Cardiac atrium fibroblast (primary cell): ENCODE data around the gene FAM171A2. TPM values are rescaled to one million over a fixed set of nuclear protein-coding genes. Genes with fewer than 3 reads are reported as not detected.

ENCODE experiments used
- total RNA-seq: library from RNA; depleted of rRNA; stranded (reverse); fragments of >200 nt; gene quantifications from 2 replicates; pipeline ENCODE4 v1.2.3, GENCODE V29; 2015

The FAM171A2 gene
- total RNA-seq: 1.6 and 7.2 TPM in 2 replicates

GRCh38 chr17:44363613-44364159, at the start of gene FAM171A2:
FAM171A2 (minus strand) TSS chr17:44363853; CDS start chr17:44363714, 139 bp downstream.

GRCh38 chr17:44389281-44389680, 25.6 kb upstream of the FAM171A2 start, which contains the start of gene ITGA2B:
ITGA2B (minus strand) TSS chr17:44389649; CDS start chr17:44389473, 176 bp downstream.

GRCh38 chr17:44344939-44345453, 18.7 kb downstream of the FAM171A2 start, which contains the start of gene GRN:
GRN (plus strand) TSS chr17:44345302; CDS start chr17:44349165, 3,863 bp downstream.

GRCh38 chr17:44324571-44325275, 38.9 kb downstream of the FAM171A2 start, which contains the start of gene SLC25A39:
SLC25A39 (minus strand) TSS chr17:44324823; CDS start chr17:44323562, 1,261 bp downstream.

GRCh38 chr17:44308320-44308818, 55.3 kb downstream of the FAM171A2 start, which contains the start of gene RUNDC3A:
RUNDC3A (plus strand) TSS chr17:44308601; CDS start chr17:44308833, 232 bp downstream.

Other genes starting within 250 kb of the FAM171A2 start
- gene HDAC5, start 240.2 kb downstream of the FAM171A2 start, total RNA-seq: 21.1 and 24.4 TPM in 2 replicates
- gene HROB, start 221.9 kb downstream of the FAM171A2 start, total RNA-seq: 1.3 and 3.1 TPM in 2 replicates
- not detected in 2 replicates for gene ASB16, start 193.1 kb downstream of the FAM171A2 start, total RNA-seq
- 25.8 and 31.8 TPM in 2 replicates for gene TMUB2, start 176.9 kb downstream of the FAM171A2 start, total RNA-seq
- gene ATXN7L3, start 164.0 kb downstream of the FAM171A2 start, total RNA-seq: 47.6 and 62.3 TPM in 2 replicates
- gene UBTF, start 144.2 kb downstream of the FAM171A2 start, total RNA-seq: 31.4 and 44.9 TPM in 2 replicates
- gene SLC4A1, start 95.7 kb downstream of the FAM171A2 start, total RNA-seq: not detected in 2 replicates
- gene RUNDC3A, start 55.3 kb downstream of the FAM171A2 start, total RNA-seq: not detected in 2 replicates
- gene SLC25A39, start 39.0 kb downstream of the FAM171A2 start, total RNA-seq: 73.1 and 90.6 TPM in 2 replicates
- gene GRN, start 18.6 kb downstream of the FAM171A2 start, total RNA-seq: 488 and 490 TPM in 2 replicates
- gene ITGA2B, start 25.8 kb upstream of the FAM171A2 start, total RNA-seq: 0.54 TPM in 1 of 2 replicates, not detected in the other
- gene GPATCH8, start 139.6 kb upstream of the FAM171A2 start, total RNA-seq: 13.0 and 13.2 TPM in 2 replicates
- gene FZD2, start 193.6 kb upstream of the FAM171A2 start, total RNA-seq: 3.4 and 8.8 TPM in 2 replicates